ENCODE data around the gene SLC37A4.
"Not testable (repeated sequence)": the region's sequence is repeated elsewhere in the genome, so short reads cannot be mapped to it uniquely, and the experiment has no call there.

SLC37A4 gene

GRCh38 chr11:119061256-119061655, 30.6 kb upstream of the SLC37A4 start:
- Histone ChIP-seq H3K4me3 (ENCODE audit: low read length) (no peak overlapping the region), H3K79me2 (ENCODE audit: control insufficient read depth, low read length) (peaks cover 25% of the 10 kb centered on the region), H3K9me2 (replicated peaks; ENCODE audit: control insufficient read depth, low read length) (no peaks in the 10 kb centered on the region), H3K36me3 (ENCODE audit: control insufficient read depth, low read length) (peaks cover 9% of the 10 kb centered on the region; the same call in 1 of the 2 replicates), H4K20me1 (ENCODE audit: control insufficient read depth, insufficient read depth, low read depth, low read length) (0 out of 2 replicates have a peak, but pooled peaks cover under 1% of the 10 kb centered on the region), H3K27ac (ENCODE audit: low read depth, low read length) (no peak overlapping the region), H3K27me3 (ENCODE audit: control insufficient read depth, low read length) (no peaks in the 10 kb centered on the region), H3K4me1 (ENCODE audit: control insufficient read depth, low read length) (peaks cover 16% of the 10 kb centered on the region), H3K9me3 (ENCODE audit: control insufficient read depth, insufficient read depth, low read length) (no peaks in the 10 kb centered on the region), H3F3A (ENCODE audit: control insufficient read depth, insufficient read depth) (no peaks in the 10 kb centered on the region), H3K4me2 (ENCODE audit: low read length) (no peak overlapping the region)
- TF ChIP-seq EZH2phosphoT487 (IDR thresholded peaks at IDR 0.05; ENCODE audit: borderline replicate concordance, low read length) = no peak
- no peak for TF ChIP-seq CTCF (IDR thresholded peaks at IDR 0.05; ENCODE audit: low read depth, low read length, poor library complexity, severe bottlenecking)

GRCh38 chr11:119059128-119059527, 28.5 kb upstream of the SLC37A4 start:
- H3K79me2 ChIP-seq (ENCODE audit: control insufficient read depth, low read length) = peaks cover 37% of the 10 kb centered on the region
- not testable (repeated sequence) for H3F3A ChIP-seq (ENCODE audit: control insufficient read depth, insufficient read depth); H3K4me2 ChIP-seq (ENCODE audit: low read length); H3K4me3 ChIP-seq (ENCODE audit: low read length); H3K27me3 ChIP-seq (ENCODE audit: control insufficient read depth, low read length); H3K27ac ChIP-seq (ENCODE audit: low read depth, low read length); H3K9me3 ChIP-seq (ENCODE audit: control insufficient read depth, insufficient read depth, low read length); H4K20me1 ChIP-seq (ENCODE audit: control insufficient read depth, insufficient read depth, low read depth, low read length); H3K9me2 ChIP-seq (replicated peaks; ENCODE audit: control insufficient read depth, low read length)
- peaks cover 23% of the 10 kb centered on the region for H3K36me3 ChIP-seq (ENCODE audit: control insufficient read depth, low read length)
- peaks cover 17% of the 10 kb centered on the region for H3K4me1 ChIP-seq (ENCODE audit: control insufficient read depth, low read length)

- Histone ChIP-seq H3K9me3 (ENCODE audit: control insufficient read depth, insufficient read depth, low read length) (no peaks in the 10 kb centered on the region), H3K79me2 (ENCODE audit: control insufficient read depth, low read length) (peaks cover 37% of the 10 kb centered on the region), H3K4me1 (ENCODE audit: control insufficient read depth, low read length) (peaks cover 17% of the 10 kb centered on the region), H3K4me2 (ENCODE audit: low read length) (peak within 1 kb of the TSS; percentile 92), H3K36me3 (ENCODE audit: control insufficient read depth, low read length) (peaks cover 42% of the 10 kb centered on the region), H3F3A (ENCODE audit: control insufficient read depth, insufficient read depth) (no peaks in the 10 kb centered on the region), H4K20me1 (ENCODE audit: control insufficient read depth, insufficient read depth, low read depth, low read length) (peaks cover 8% of the 10 kb centered on the region; the same call in 1 of the 2 replicates), H3K4me3 (ENCODE audit: low read length) (peak within 1 kb of the TSS; percentile 97), H3K9me2 (replicated peaks; ENCODE audit: control insufficient read depth, low read length) (no peaks in the 10 kb centered on the region), H3K27ac (ENCODE audit: low read depth, low read length) (peak within 1 kb of the TSS; percentile 62), H3K27me3 (ENCODE audit: control insufficient read depth, low read length) (no peaks in the 10 kb centered on the region)
- no peak for TF ChIP-seq EZH2phosphoT487 (IDR thresholded peaks at IDR 0.05; ENCODE audit: borderline replicate concordance, low read length)
- TF ChIP-seq CTCF (IDR thresholded peaks at IDR 0.05; ENCODE audit: low read depth, low read length, poor library complexity, severe bottlenecking) = peak; percentile 50
Measured at GRCh38 chr11:119057000-119057769, 26.5 kb upstream of the SLC37A4 start, which contains the start of gene HYOU1. Gene HYOU1, minus strand, starts transcription at chr11:119057205. Its CDS starts 1,045 bp downstream, at chr11:119056160.

GRCh38 chr11:119056421-119056999, 25.8 kb upstream of the SLC37A4 start:
- no peak for TF ChIP-seq CTCF (IDR thresholded peaks at IDR 0.05; ENCODE audit: low read depth, low read length, poor library complexity, severe bottlenecking)
- no peak for TF ChIP-seq EZH2phosphoT487 (IDR thresholded peaks at IDR 0.05; ENCODE audit: borderline replicate concordance, low read length)
- H3K79me2 ChIP-seq (ENCODE audit: control insufficient read depth, low read length) = peaks cover 37% of the 10 kb centered on the region
- peaks cover 49% of the 10 kb centered on the region for H3K36me3 ChIP-seq (ENCODE audit: control insufficient read depth, low read length)

More at GRCh38 chr11:119056421-119056999, 25.8 kb upstream of the SLC37A4 start:
- H3K4me3 ChIP-seq (ENCODE audit: low read length) = peak overlapping the region; percentile 95
- peak overlapping the region; percentile 62 for H3K27ac ChIP-seq (ENCODE audit: low read depth, low read length)
- H3K27me3 ChIP-seq (ENCODE audit: control insufficient read depth, low read length) = no peaks in the 10 kb centered on the region
- no peaks in the 10 kb centered on the region for H3F3A ChIP-seq (ENCODE audit: control insufficient read depth, insufficient read depth)
- H3K9me3 ChIP-seq (ENCODE audit: control insufficient read depth, insufficient read depth, low read length) = no peaks in the 10 kb centered on the region
- no peaks in the 10 kb centered on the region for H3K9me2 ChIP-seq (replicated peaks; ENCODE audit: control insufficient read depth, low read length)
- peaks cover 17% of the 10 kb centered on the region for H3K4me1 ChIP-seq (ENCODE audit: control insufficient read depth, low read length)
- H4K20me1 ChIP-seq (ENCODE audit: control insufficient read depth, insufficient read depth, low read depth, low read length) = peaks cover 8% of the 10 kb centered on the region; the same call in 1 of the 2 replicates
- peak overlapping the region; percentile 92 for H3K4me2 ChIP-seq (ENCODE audit: low read length)

Measured in DOHH2 (cell line).